HepG2 (cell line): Measurements from ENCODE around the gene BPHL. TPM values are rescaled to one million over a fixed set of nuclear protein-coding genes. Genes with fewer than 3 reads are reported as not detected.

Source experiments
- DPF2 ChIP-seq: sonication (generic); formaldehyde crosslinking; IDR thresholded peaks from 2 replicates; pipeline ENCODE4 v1.4.0; 2020; ENCODE audit warnings: mild to moderate bottlenecking, low read depth, missing genetic modification reagents, borderline replicate concordance
- HDAC1 ChIP-seq: sonication (generic); formaldehyde crosslinking; IDR thresholded peaks from 2 replicates; pipeline ENCODE4 v1.5.1; 2020; ENCODE audit warnings: mild to moderate bottlenecking, missing genetic modification reagents
- HNF4A ChIP-seq: sonication (generic); formaldehyde crosslinking; IDR thresholded peaks from 2 replicates; pipeline ENCODE4 v1.4.0; 2020; ENCODE audit warnings: missing genetic modification reagents
- HOXA5 ChIP-seq: sonication (generic); formaldehyde crosslinking; IDR thresholded peaks from 2 replicates; pipeline ENCODE4 v1.4.0; 2020; ENCODE audit warnings: missing genetic modification reagents
- PAX8 ChIP-seq: sonication (generic); formaldehyde crosslinking; IDR thresholded peaks from 2 replicates; pipeline ENCODE4 v1.8.0; 2022; ENCODE audit warnings: mild to moderate bottlenecking, missing genetic modification reagents, borderline replicate concordance
- POLR2AphosphoS2 ChIP-seq: IDR thresholded peaks from 2 replicates; pipeline ENCODE4 v1.6.1; 2011; ENCODE audit warnings: low read depth, low read length, improper control_type of control experiment
- RARG ChIP-seq: sonication (generic); formaldehyde crosslinking; IDR thresholded peaks from 2 replicates; pipeline ENCODE4 v1.4.0; 2020; ENCODE audit warnings: low read depth, mild to moderate bottlenecking, missing genetic modification reagents
- SOX5 ChIP-seq: IDR thresholded peaks from 2 replicates; pipeline ENCODE4 v1.6.1; 2016; ENCODE audit warnings: borderline replicate concordance
- SOX6 ChIP-seq, 2 experiments: fragments of 450-650 bp in 1 of 2; sonication (generic) in 1 of 2; formaldehyde crosslinking in 1 of 2; IDR thresholded peaks; 2 replicates each; pipeline versions ENCODE4 v1.4.0 to v1.6.1; 2017 to 2020; ENCODE audit warnings: antibody characterized with exemption in 1 of 2, mild to moderate bottlenecking in 1 of 2, missing genetic modification reagents in 1 of 2
- ZBTB3 ChIP-seq: sonication (generic); formaldehyde crosslinking; IDR thresholded peaks from 2 replicates; pipeline ENCODE4 v1.4.0; 2020; ENCODE audit warnings: low read depth, mild to moderate bottlenecking, moderate library complexity, missing genetic modification reagents, borderline replicate concordance
- ZC3H4 ChIP-seq: sonication (generic); formaldehyde crosslinking; IDR thresholded peaks from 2 replicates; pipeline ENCODE4 v1.4.0; 2020; ENCODE audit warnings: missing genetic modification reagents, borderline replicate concordance
- ZFP62 ChIP-seq: sonication (generic); formaldehyde crosslinking; IDR thresholded peaks from 2 replicates; pipeline ENCODE4 v1.4.0; 2020; ENCODE audit warnings: missing genetic modification reagents
- ZNF17 ChIP-seq: sonication (generic); formaldehyde crosslinking; IDR thresholded peaks from 2 replicates; pipeline ENCODE4 v1.5.0; 2020; ENCODE audit warnings: mild to moderate bottlenecking, missing genetic modification reagents
- ZNF232 ChIP-seq: sonication (generic); formaldehyde crosslinking; IDR thresholded peaks from 2 replicates; pipeline ENCODE4 v1.4.0; 2020; ENCODE audit warnings: missing genetic modification reagents, borderline replicate concordance
- ZNF317 ChIP-seq: sonication (generic); formaldehyde crosslinking; IDR thresholded peaks from 2 replicates; pipeline ENCODE4 v1.5.0; 2020; ENCODE audit warnings: mild to moderate bottlenecking, missing genetic modification reagents
- ZNF34 ChIP-seq: sonication (generic); formaldehyde crosslinking; IDR thresholded peaks from 2 replicates; pipeline ENCODE4 v1.4.0; 2020; ENCODE audit warnings: mild to moderate bottlenecking, missing genetic modification reagents, borderline replicate concordance
- ZNF354B ChIP-seq: sonication (generic); formaldehyde crosslinking; IDR thresholded peaks from 2 replicates; pipeline ENCODE4 v1.8.0; 2022; ENCODE audit warnings: mild to moderate bottlenecking, missing genetic modification reagents
- ZNF510 ChIP-seq: sonication (generic); formaldehyde crosslinking; IDR thresholded peaks from 2 replicates; pipeline ENCODE4 v1.4.0; 2020; ENCODE audit warnings: low read depth, mild to moderate bottlenecking, missing genetic modification reagents
- polyA plus RNA-seq, 8 experiments: library from polyadenylated mRNA; depleted of rRNA in 3 of 8; stranded (reverse) in 7 of 8; unstranded in 1 of 8; fragments of >200 nt; fragmentation: Illumina TruSeq in 4 of 8; extraction: Trizol in 4 of 8; gene quantifications; 2 replicates each; pipeline versions ENCODE4 v1.2.1 to v1.2.3, GENCODE V29; 2011 to 2016; ENCODE audit warnings: low read depth in 4 of 8, missing spikeins in 1 of 8, mixed read lengths in 1 of 8; ENCODE audit not compliant: insufficient read depth in 1 of 8
- total RNA-seq, 5 experiments: library from RNA; depleted of rRNA; stranded (reverse); fragments of >200 nt; fragmentation: Illumina TruSeq; extraction: Trizol; gene quantifications; 2 replicates each; pipeline ENCODE4 v1.2.3, GENCODE V29; 2016; ENCODE audit warnings: low read depth in 1 of 5
- TF ChIP-seq, protein P1 (sequence below): sonication (generic); formaldehyde crosslinking; IDR thresholded peaks from 2 replicates; pipeline ENCODE4 v1.8.0; 2022; ENCODE audit warnings: mild to moderate bottlenecking, missing genetic modification reagents, borderline replicate concordance
- TF ChIP-seq, protein P2 (sequence below): sonication (generic); formaldehyde crosslinking; IDR thresholded peaks from 2 replicates; pipeline ENCODE4 v1.5.1; 2020; ENCODE audit warnings: mild to moderate bottlenecking, missing genetic modification reagents, borderline replicate concordance
- TF ChIP-seq, protein P3 (sequence below): IDR thresholded peaks from 2 replicates; pipeline ENCODE4 v1.6.1; 2018; ENCODE audit warnings: missing genetic modification reagents, mild to moderate bottlenecking, missing compliant biosample characterization

Gene BPHL
- total and polyA plus RNA-seq, 2 of the 13 experiments (the other 11 are each of a cell fraction or from before 2014, with no cell fraction given), result 37.8 to 39.5 TPM

DNA sequence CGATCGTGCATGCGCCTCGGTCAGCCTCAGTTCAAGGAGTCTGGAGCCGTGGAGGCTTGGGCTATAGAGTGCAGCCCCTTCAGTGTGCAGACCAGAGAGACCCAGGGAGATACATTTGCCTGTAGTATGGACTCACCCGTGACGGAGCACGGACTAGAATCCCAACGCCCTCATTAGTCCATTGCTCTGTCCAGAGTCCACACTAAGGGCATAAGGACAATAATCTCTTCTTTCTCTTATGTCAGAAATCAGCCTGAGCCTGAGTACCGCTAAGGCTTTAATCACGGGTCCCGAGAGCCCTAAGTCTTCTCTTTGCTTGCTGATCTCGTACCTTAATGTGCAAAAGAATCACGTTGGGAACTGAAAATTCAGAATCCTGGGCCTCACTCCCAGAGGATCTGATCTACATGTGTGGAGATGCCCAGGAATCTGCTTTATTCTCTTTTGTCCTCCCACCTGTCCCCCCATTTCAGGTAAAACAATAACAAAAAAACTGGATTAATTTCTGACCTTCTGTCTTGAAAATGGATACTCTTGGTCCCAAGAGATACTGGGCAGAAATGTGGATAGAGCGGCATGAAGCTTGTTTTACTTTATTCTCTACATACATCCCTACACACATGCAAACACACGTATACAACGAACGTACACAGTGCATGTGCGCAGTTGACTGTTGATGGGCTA, 671 bp downstream of the BPHL start (continued):
- TF ChIP-seq DPF2 (CRISPR knock-in tag) (0 out of 2 replicates have a peak, but pooled peaks have one; percentile 17), ZFP62 (CRISPR knock-in tag) (no peak), ZNF34 (peak; percentile 24; the same call in 1 of the 2 replicates), ZBTB3 (CRISPR knock-in tag) (0 out of 2 replicates have a peak, but pooled peaks have one; percentile 12), ZNF317 (CRISPR knock-in tag) (0 out of 2 replicates have a peak, but pooled peaks have one; percentile 63), ZNF17 (CRISPR knock-in tag) (no peak), ZNF510 (CRISPR knock-in tag) (0 out of 2 replicates have a peak, but pooled peaks have one; percentile 26), ZNF354B (CRISPR knock-in tag) (0 out of 2 replicates have a peak, but pooled peaks have one; percentile 47), PAX8 (CRISPR knock-in tag) (peak; percentile 22; the same call in 1 of the 2 replicates), HDAC1 (CRISPR knock-in tag) (0 out of 2 replicates have a peak, but pooled peaks have one; percentile 31), SOX6 (IDR thresholded peaks at IDR 0.05) (no peak), SOX6 (CRISPR knock-in tag; IDR thresholded peaks at IDR 0.05) (no peak), HNF4A (CRISPR knock-in tag) (peak; percentile 89), ZC3H4 (CRISPR knock-in tag) (no peak), POLR2AphosphoS2 (no peak), SOX5 (CRISPR knock-in tag) (no peak), RARG (CRISPR knock-in tag) (0 out of 2 replicates have a peak, but pooled peaks have one; percentile 27), ZNF232 (peak; percentile 71; the same call in 1 of the 2 replicates), HOXA5 (CRISPR knock-in tag) (no peak)
- TF ChIP-seq, protein P1, sequence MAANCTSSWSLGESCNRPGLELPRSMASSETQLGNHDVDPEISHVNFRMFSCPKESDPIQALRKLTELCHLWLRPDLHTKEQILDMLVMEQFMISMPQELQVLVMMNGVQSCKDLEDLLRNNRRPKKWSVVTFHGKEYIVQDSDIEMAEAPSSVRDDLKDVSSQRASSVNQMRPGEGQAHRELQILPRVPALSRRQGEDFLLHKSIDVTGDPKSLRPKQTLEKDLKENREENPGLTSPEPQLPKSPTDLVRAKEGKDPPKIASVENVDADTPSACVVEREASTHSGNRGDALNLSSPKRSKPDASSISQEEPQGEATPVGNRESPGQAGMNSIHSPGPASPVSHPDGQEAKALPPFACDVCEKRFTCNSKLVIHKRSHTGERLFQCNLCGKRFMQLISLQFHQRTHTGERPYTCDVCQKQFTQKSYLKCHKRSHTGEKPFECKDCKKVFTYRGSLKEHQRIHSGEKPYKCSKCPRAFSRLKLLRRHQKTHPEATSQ, result 0 out of 2 replicates have a peak, but pooled peaks have one; percentile 14
- TF ChIP-seq, protein P2, sequence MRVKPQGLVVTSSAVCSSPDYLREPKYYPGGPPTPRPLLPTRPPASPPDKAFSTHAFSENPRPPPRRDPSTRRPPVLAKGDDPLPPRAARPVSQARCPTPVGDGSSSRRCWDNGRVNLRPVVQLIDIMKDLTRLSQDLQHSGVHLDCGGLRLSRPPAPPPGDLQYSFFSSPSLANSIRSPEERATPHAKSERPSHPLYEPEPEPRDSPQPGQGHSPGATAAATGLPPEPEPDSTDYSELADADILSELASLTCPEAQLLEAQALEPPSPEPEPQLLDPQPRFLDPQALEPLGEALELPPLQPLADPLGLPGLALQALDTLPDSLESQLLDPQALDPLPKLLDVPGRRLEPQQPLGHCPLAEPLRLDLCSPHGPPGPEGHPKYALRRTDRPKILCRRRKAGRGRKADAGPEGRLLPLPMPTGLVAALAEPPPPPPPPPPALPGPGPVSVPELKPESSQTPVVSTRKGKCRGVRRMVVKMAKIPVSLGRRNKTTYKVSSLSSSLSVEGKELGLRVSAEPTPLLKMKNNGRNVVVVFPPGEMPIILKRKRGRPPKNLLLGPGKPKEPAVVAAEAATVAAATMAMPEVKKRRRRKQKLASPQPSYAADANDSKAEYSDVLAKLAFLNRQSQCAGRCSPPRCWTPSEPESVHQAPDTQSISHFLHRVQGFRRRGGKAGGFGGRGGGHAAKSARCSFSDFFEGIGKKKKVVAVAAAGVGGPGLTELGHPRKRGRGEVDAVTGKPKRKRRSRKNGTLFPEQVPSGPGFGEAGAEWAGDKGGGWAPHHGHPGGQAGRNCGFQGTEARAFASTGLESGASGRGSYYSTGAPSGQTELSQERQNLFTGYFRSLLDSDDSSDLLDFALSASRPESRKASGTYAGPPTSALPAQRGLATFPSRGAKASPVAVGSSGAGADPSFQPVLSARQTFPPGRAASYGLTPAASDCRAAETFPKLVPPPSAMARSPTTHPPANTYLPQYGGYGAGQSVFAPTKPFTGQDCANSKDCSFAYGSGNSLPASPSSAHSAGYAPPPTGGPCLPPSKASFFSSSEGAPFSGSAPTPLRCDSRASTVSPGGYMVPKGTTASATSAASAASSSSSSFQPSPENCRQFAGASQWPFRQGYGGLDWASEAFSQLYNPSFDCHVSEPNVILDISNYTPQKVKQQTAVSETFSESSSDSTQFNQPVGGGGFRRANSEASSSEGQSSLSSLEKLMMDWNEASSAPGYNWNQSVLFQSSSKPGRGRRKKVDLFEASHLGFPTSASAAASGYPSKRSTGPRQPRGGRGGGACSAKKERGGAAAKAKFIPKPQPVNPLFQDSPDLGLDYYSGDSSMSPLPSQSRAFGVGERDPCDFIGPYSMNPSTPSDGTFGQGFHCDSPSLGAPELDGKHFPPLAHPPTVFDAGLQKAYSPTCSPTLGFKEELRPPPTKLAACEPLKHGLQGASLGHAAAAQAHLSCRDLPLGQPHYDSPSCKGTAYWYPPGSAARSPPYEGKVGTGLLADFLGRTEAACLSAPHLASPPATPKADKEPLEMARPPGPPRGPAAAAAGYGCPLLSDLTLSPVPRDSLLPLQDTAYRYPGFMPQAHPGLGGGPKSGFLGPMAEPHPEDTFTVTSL (CRISPR knock-in tag), result peak; percentile 61; the same call in 1 of the 2 replicates
- TF ChIP-seq, protein P3, sequence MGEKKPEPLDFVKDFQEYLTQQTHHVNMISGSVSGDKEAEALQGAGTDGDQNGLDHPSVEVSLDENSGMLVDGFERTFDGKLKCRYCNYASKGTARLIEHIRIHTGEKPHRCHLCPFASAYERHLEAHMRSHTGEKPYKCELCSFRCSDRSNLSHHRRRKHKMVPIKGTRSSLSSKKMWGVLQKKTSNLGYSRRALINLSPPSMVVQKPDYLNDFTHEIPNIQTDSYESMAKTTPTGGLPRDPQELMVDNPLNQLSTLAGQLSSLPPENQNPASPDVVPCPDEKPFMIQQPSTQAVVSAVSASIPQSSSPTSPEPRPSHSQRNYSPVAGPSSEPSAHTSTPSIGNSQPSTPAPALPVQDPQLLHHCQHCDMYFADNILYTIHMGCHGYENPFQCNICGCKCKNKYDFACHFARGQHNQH, result peak; percentile 17; the same call in 1 of the 2 replicates
